IMR-90 (cell line): ENCODE measurements around the gene ITPR2. TPM values are rescaled to one million over a fixed set of nuclear protein-coding genes. Genes with fewer than 3 reads are reported as not detected.

Experiments used
- ATAC-seq: fragments of 200-7000 bp; cut with Tn5 transposase; 2 replicates; pipeline ENCODE4 v1.9.1; 2020; ENCODE audit warnings: low read depth, mild to moderate bottlenecking, moderate library complexity
- BruUV-seq: library from RNA; stranded (reverse); fragments of 400-500 nt; replicated peaks from 2 replicates; lab custom pipeline; 2021; lab: Mats Ljungman, UMichigan
- CTCF ChIA-PET: fragments of 300-600 bp; formaldehyde crosslinking; extraction: SDS; loops from one replicate; lab custom pipeline; 2021; ENCODE audit warnings: antibody characterized with exemption; lab: Yijun Ruan, JAX
- POLR2A ChIA-PET: fragments of 300-600 bp; sonication (Branson Sonifier 250); formaldehyde crosslinking; loops from one replicate; lab custom pipeline; 2022; ENCODE audit warnings: antibody characterized with exemption; ENCODE audit not compliant: unreplicated experiment; lab: Charles Lee
- DNase-seq: peaks from one replicate; pipeline ENCODE4 v3.0.0; 2013
- H2AFZ ChIP-seq: replicated peaks from 2 replicates; pipeline ENCODE3; 2013; ENCODE audit warnings: low read length, mild to moderate bottlenecking; ENCODE audit not compliant: poor library complexity
- H2AK5ac ChIP-seq: 2 replicates; pipeline ENCODE4 v1.6.1; 2013; ENCODE audit warnings: low read depth, low read length, inconsistent platforms
- H2AK9ac ChIP-seq: replicated peaks from 2 replicates; pipeline ENCODE3; 2013; ENCODE audit warnings: mild to moderate bottlenecking, low read depth, low read length, moderate library complexity; ENCODE audit not compliant: poor library complexity
- H2BK120ac ChIP-seq: 2 replicates; pipeline ENCODE4 v1.6.1; 2013; ENCODE audit warnings: low read depth, low read length, inconsistent platforms
- H2BK15ac ChIP-seq: 3 replicates; pipeline ENCODE4 v1.6.1; 2013; ENCODE audit warnings: low read depth, low read length, inconsistent platforms
- H2BK20ac ChIP-seq: 2 replicates; pipeline ENCODE4 v1.6.1; 2013; ENCODE audit warnings: low read depth, mild to moderate bottlenecking, inconsistent platforms, low read length, moderate library complexity
- H2BK5ac ChIP-seq: 2 replicates; pipeline ENCODE4 v1.6.1; 2013; ENCODE audit warnings: mild to moderate bottlenecking, low read depth, low read length, inconsistent platforms; ENCODE audit not compliant: poor library complexity, severe bottlenecking
- H3K14ac ChIP-seq: replicated peaks from 2 replicates; pipeline ENCODE4 v1.6.1; 2013; ENCODE audit warnings: low read depth, low read length, inconsistent platforms
- H3K18ac ChIP-seq: 2 replicates; pipeline ENCODE4 v1.6.1; 2013; ENCODE audit warnings: low read depth, low read length, control low read depth
- H3K23ac ChIP-seq: 2 replicates; pipeline ENCODE4 v1.6.1; 2013; ENCODE audit warnings: low read depth, low read length, inconsistent platforms
- H3K27ac ChIP-seq: 2 replicates; pipeline ENCODE4 v1.5.1; 2013; ENCODE audit warnings: mild to moderate bottlenecking, control low read depth, low read length; ENCODE audit not compliant: insufficient read depth
- H3K27me3 ChIP-seq: 2 replicates; pipeline ENCODE4 v1.6.1; 2013; ENCODE audit warnings: low read length; ENCODE audit not compliant: control insufficient read depth, insufficient read depth
- H3K36me3 ChIP-seq: 2 replicates; pipeline ENCODE4 v1.6.1; 2013; ENCODE audit warnings: low read length, mixed read lengths; ENCODE audit not compliant: control insufficient read depth, insufficient read depth
- H3K4ac ChIP-seq: 2 replicates; pipeline ENCODE4 v1.6.1; 2013; ENCODE audit warnings: low read depth, low read length, inconsistent platforms
- H3K4me1 ChIP-seq: 2 replicates; pipeline ENCODE4 v1.6.1; 2013; ENCODE audit warnings: low read length, mixed read lengths; ENCODE audit not compliant: control insufficient read depth, insufficient read depth
- H3K4me2 ChIP-seq: 2 replicates; pipeline ENCODE4 v1.6.1; 2013; ENCODE audit warnings: low read depth, mild to moderate bottlenecking, control low read depth, low read length, moderate library complexity
- H3K4me3 ChIP-seq: 2 replicates; pipeline ENCODE4 v1.5.1; 2013; ENCODE audit warnings: low read depth, mild to moderate bottlenecking, control low read depth, low read length, moderate library complexity; ENCODE audit not compliant: insufficient read depth
- H3K56ac ChIP-seq: 2 replicates; pipeline ENCODE4 v1.6.1; 2013; ENCODE audit warnings: low read length, inconsistent platforms; ENCODE audit not compliant: insufficient read depth; ENCODE audit errors: extremely low read depth
- H3K79me1 ChIP-seq, 2 experiments: 2 replicates each; pipeline ENCODE4 v1.6.1; 2013; ENCODE audit warnings: low read length in 2 of 2, inconsistent platforms in 1 of 2, low read depth in 1 of 2
- H3K9ac ChIP-seq: 2 replicates; pipeline ENCODE4 v1.6.1; 2013; ENCODE audit warnings: low read depth, low read length, control low read depth
- H3K9me1 ChIP-seq: 2 replicates; pipeline ENCODE4 v1.6.1; 2013; ENCODE audit warnings: low read length, inconsistent platforms; ENCODE audit not compliant: insufficient read depth
- H3K9me3 ChIP-seq: 2 replicates; pipeline ENCODE4 v1.6.1; 2013; ENCODE audit warnings: low read length; ENCODE audit not compliant: control insufficient read depth, insufficient read depth
- H4K20me1 ChIP-seq: 2 replicates; pipeline ENCODE4 v1.6.1; 2013; ENCODE audit warnings: low read length, inconsistent platforms; ENCODE audit not compliant: insufficient read depth
- H4K5ac ChIP-seq: 2 replicates; pipeline ENCODE4 v1.6.1; 2013; ENCODE audit warnings: mild to moderate bottlenecking, low read depth, low read length, control low read depth
- H4K8ac ChIP-seq, 2 experiments: 2 replicates each; pipeline ENCODE4 v1.6.1; 2013; ENCODE audit warnings: low read depth in 2 of 2, low read length in 2 of 2, control low read depth in 1 of 2, inconsistent platforms in 1 of 2
- H4K91ac ChIP-seq: 2 replicates; pipeline ENCODE4 v1.6.1; 2013; ENCODE audit warnings: low read depth, low read length, inconsistent platforms; ENCODE audit not compliant: insufficient read depth
- BHLHE40 ChIP-seq: fragments of 150-350 bp; IDR thresholded peaks from 2 replicates; pipeline ENCODE4 v1.6.1; 2016; ENCODE audit warnings: mild to moderate bottlenecking, low read depth, low read length
- CEBPB ChIP-seq: IDR thresholded peaks from 2 replicates; pipeline ENCODE4 v1.6.1; 2012; ENCODE audit warnings: low read depth, low read length, improper control_type of control experiment
- CHD1 ChIP-seq: IDR thresholded peaks from 2 replicates; pipeline ENCODE4 v1.6.1; 2012; ENCODE audit warnings: low read depth, low read length, improper control_type of control experiment
- ELK1 ChIP-seq: fragments of 150-350 bp; IDR thresholded peaks from 2 replicates; pipeline ENCODE4 v1.6.1; 2016; ENCODE audit warnings: low read depth, mild to moderate bottlenecking, low read length, moderate library complexity, borderline replicate concordance
- FOS ChIP-seq: fragments of 150-350 bp; IDR thresholded peaks from 2 replicates; pipeline ENCODE4 v1.6.1; 2016; ENCODE audit warnings: low read depth, low read length
- MAFK ChIP-seq: IDR thresholded peaks from 2 replicates; pipeline ENCODE4 v1.6.1; 2012; ENCODE audit warnings: low read depth, low read length, improper control_type of control experiment
- MAZ ChIP-seq: IDR thresholded peaks from 2 replicates; pipeline ENCODE4 v1.6.1; 2012; ENCODE audit warnings: low read depth, mild to moderate bottlenecking, low read length, improper control_type of control experiment, moderate library complexity, borderline replicate concordance
- MXI1 ChIP-seq: IDR thresholded peaks from 2 replicates; pipeline ENCODE4 v1.6.1; 2012; ENCODE audit warnings: low read depth, mild to moderate bottlenecking, low read length, moderate library complexity, borderline replicate concordance
- NFE2L2 ChIP-seq: fragments of 150-350 bp; IDR thresholded peaks from 2 replicates; pipeline ENCODE4 v1.6.1; 2016; ENCODE audit warnings: low read depth, mild to moderate bottlenecking, low read length
- POLR2A ChIP-seq: IDR thresholded peaks from 2 replicates; pipeline ENCODE4 v1.6.1; 2012; ENCODE audit warnings: mild to moderate bottlenecking, low read depth, low read length
- RAD21 ChIP-seq: IDR thresholded peaks from 2 replicates; pipeline ENCODE4 v1.6.1; 2012; ENCODE audit warnings: low read length, improper control_type of control experiment
- RCOR1 ChIP-seq: IDR thresholded peaks from 2 replicates; pipeline ENCODE4 v1.6.1; 2012; ENCODE audit warnings: mild to moderate bottlenecking, low read length, improper control_type of control experiment; ENCODE audit not compliant: insufficient replicate concordance
- RFX5 ChIP-seq: IDR thresholded peaks from 2 replicates; pipeline ENCODE4 v1.8.0; 2012; ENCODE audit warnings: low read depth, mild to moderate bottlenecking, low read length, moderate library complexity
- SMC3 ChIP-seq: fragments of 150-350 bp; IDR thresholded peaks from 2 replicates; pipeline ENCODE4 v1.6.1; 2016; ENCODE audit warnings: low read depth, mild to moderate bottlenecking, antibody characterized with exemption, low read length, moderate library complexity
- WGBS, 2 experiments: methylation state at CpG; one replicate each; pipeline versions ENCODE4 v1.1.5 to v1.1.7; 2013; ENCODE audit warnings: missing lambda C conversion rate in 2 of 2; ENCODE audit not compliant: insufficient read length in 1 of 2; ENCODE audit errors: extremely low coverage in 2 of 2; 5-methylcytosine and 5-hydroxymethylcytosine counted together
- dilution Hi-C: fragments of 300-500 bp; cut with HindIII; formaldehyde crosslinking; loops from one replicate; pipeline ENCODE4 v1.14.3; 2018; ENCODE audit warnings: low sequenced_read_pairs; ENCODE audit not compliant: unreplicated experiment
- in situ Hi-C: fragments of 300-500 bp; cut with MboI; formaldehyde crosslinking; loops from 3 replicates; pipeline ENCODE4 v1.14.3; 2019; ENCODE audit warnings: low sequenced_read_pairs, inconsistent platforms, mixed read lengths
- intact Hi-C: fragments of 100-400 bp; cut with micrococcal nuclease; formaldehyde crosslinking; loops from 2 replicates; pipeline ENCODE4 v1.10.0; 2022
- polyA plus RNA-seq, 3 experiments: library from polyadenylated mRNA; depleted of rRNA; stranded (reverse); fragments of >200 nt; gene quantifications; 2 replicates each; pipeline ENCODE4 v1.2.3, GENCODE V29; 2012; ENCODE audit warnings: low replicate concordance in 1 of 3
- total RNA-seq: library from RNA; depleted of rRNA; stranded (reverse); fragments of >200 nt; gene quantifications from 2 replicates; pipeline ENCODE4 v1.2.3, GENCODE V29; 2012
- TF ChIP-seq, protein P1 (sequence below): fragments of 150-350 bp; IDR thresholded peaks from 2 replicates; pipeline ENCODE4 v1.6.1; 2017; ENCODE audit warnings: mild to moderate bottlenecking, antibody characterized with exemption, low read length, low read depth
- TF ChIP-seq, protein P2 (sequence below): conservative IDR thresholded peaks from 2 replicates; pipeline ENCODE4 v1.5.1; 2012; ENCODE audit warnings: mild to moderate bottlenecking, low read depth, low read length, improper control_type of control experiment

The ITPR2 gene
- total and polyA plus RNA-seq, 2 of the 4 experiments (the other 2 are of a cell fraction), result 1.2 to 9.0 TPM

- H3K9ac ChIP-seq, result no peak overlapping the region
- no peaks in the 10 kb centered on the region for H4K20me1 ChIP-seq
- no peak overlapping the region for H2AK5ac ChIP-seq
- H3K23ac ChIP-seq, result no peak overlapping the region
- H3K4me3 ChIP-seq, result no peak overlapping the region
- H3K9me3 ChIP-seq, result no peaks in the 10 kb centered on the region
- DNase-seq (no peak), ATAC-seq (no peak)
- no peak overlapping the region for H2AK9ac ChIP-seq
- no peaks in the 10 kb centered on the region for H3K27me3 ChIP-seq
- H3K18ac ChIP-seq, result no peak overlapping the region
- H3K4me2 ChIP-seq, result no peak overlapping the region
- ChIA-PET CTCF (no interaction called here), POLR2A (no interaction called here)
- no TSS peak for BruUV-seq
- no peaks in the 10 kb centered on the region for H3K36me3 ChIP-seq
- no peaks in the 10 kb centered on the region for H3K79me1 ChIP-seq
- no peak overlapping the region for H4K91ac ChIP-seq
- no peaks in the 10 kb centered on the region for H3K9me1 ChIP-seq
- no peak overlapping the region for H3K14ac ChIP-seq
- dilution Hi-C loops, result no loop called here
- no peak overlapping the region for H4K5ac ChIP-seq
- H2BK15ac ChIP-seq, result no peak overlapping the region
- no peak overlapping the region for H3K4ac ChIP-seq
- H2AFZ ChIP-seq, result no peak overlapping the region
- no peak overlapping the region for H2BK5ac ChIP-seq
- WGBS, 2 experiments, result no CpG with 5 or more reads among the region's 3 CpGs
- no peak for TF ChIP-seq NFE2L2
- no peak for TF ChIP-seq BHLHE40
- no peak for TF ChIP-seq RFX5
- TF ChIP-seq MAZ, result no peak
- no peak for TF ChIP-seq MXI1
- TF ChIP-seq, protein P1, sequence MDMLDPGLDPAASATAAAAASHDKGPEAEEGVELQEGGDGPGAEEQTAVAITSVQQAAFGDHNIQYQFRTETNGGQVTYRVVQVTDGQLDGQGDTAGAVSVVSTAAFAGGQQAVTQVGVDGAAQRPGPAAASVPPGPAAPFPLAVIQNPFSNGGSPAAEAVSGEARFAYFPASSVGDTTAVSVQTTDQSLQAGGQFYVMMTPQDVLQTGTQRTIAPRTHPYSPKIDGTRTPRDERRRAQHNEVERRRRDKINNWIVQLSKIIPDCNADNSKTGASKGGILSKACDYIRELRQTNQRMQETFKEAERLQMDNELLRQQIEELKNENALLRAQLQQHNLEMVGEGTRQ, result no peak
- no peak for TF ChIP-seq RCOR1
- TF ChIP-seq CEBPB, result no peak
- TF ChIP-seq ELK1, result no peak
- TF ChIP-seq POLR2A, result no peak
- TF ChIP-seq MAFK, result no peak
- TF ChIP-seq FOS, result no peak
- no peak for TF ChIP-seq SMC3
- TF ChIP-seq, protein P2, sequence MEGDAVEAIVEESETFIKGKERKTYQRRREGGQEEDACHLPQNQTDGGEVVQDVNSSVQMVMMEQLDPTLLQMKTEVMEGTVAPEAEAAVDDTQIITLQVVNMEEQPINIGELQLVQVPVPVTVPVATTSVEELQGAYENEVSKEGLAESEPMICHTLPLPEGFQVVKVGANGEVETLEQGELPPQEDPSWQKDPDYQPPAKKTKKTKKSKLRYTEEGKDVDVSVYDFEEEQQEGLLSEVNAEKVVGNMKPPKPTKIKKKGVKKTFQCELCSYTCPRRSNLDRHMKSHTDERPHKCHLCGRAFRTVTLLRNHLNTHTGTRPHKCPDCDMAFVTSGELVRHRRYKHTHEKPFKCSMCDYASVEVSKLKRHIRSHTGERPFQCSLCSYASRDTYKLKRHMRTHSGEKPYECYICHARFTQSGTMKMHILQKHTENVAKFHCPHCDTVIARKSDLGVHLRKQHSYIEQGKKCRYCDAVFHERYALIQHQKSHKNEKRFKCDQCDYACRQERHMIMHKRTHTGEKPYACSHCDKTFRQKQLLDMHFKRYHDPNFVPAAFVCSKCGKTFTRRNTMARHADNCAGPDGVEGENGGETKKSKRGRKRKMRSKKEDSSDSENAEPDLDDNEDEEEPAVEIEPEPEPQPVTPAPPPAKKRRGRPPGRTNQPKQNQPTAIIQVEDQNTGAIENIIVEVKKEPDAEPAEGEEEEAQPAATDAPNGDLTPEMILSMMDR, result no peak
- TF ChIP-seq CHD1, result no peak
- no peak for TF ChIP-seq RAD21
- H3K4me1 ChIP-seq, result peaks cover 3% of the 10 kb centered on the region; the same call in 1 of the 2 replicates
- in situ Hi-C loops, result no loop called here
- H3K27ac ChIP-seq, result no peak overlapping the region
- H2BK20ac ChIP-seq, result no peak overlapping the region
- no peak overlapping the region for H2BK120ac ChIP-seq
- no peak overlapping the region for H4K8ac ChIP-seq
- intact Hi-C loops, result no loop called here
- no peak overlapping the region for H3K56ac ChIP-seq
Observed at GRCh38 chr12:26455936-26456574, 376.9 kb downstream of the ITPR2 start.
